LHCN-M2 (cell line): ENCODE results near the gene ARVCF. TPM values are rescaled to one million over a fixed set of nuclear protein-coding genes. Genes with fewer than 3 reads are reported as not detected.
A peak's percentile ranks its signal among the peaks of the same experiment; 100 is the strongest.

Experiments used
- DNase-seq: peaks from one replicate; pipeline ENCODE4 v3.0.0-alpha.2; 2012; ENCODE audit warnings: low read depth
- total RNA-seq: library from RNA; depleted of rRNA; stranded (reverse); fragments of >200 nt; gene quantifications from 2 replicates; pipeline ENCODE4 v1.2.3, GENCODE V29; 2014

Gene ARVCF
- total RNA-seq, 1 experiment from 2014 or later: 6.4 TPM

DNA sequence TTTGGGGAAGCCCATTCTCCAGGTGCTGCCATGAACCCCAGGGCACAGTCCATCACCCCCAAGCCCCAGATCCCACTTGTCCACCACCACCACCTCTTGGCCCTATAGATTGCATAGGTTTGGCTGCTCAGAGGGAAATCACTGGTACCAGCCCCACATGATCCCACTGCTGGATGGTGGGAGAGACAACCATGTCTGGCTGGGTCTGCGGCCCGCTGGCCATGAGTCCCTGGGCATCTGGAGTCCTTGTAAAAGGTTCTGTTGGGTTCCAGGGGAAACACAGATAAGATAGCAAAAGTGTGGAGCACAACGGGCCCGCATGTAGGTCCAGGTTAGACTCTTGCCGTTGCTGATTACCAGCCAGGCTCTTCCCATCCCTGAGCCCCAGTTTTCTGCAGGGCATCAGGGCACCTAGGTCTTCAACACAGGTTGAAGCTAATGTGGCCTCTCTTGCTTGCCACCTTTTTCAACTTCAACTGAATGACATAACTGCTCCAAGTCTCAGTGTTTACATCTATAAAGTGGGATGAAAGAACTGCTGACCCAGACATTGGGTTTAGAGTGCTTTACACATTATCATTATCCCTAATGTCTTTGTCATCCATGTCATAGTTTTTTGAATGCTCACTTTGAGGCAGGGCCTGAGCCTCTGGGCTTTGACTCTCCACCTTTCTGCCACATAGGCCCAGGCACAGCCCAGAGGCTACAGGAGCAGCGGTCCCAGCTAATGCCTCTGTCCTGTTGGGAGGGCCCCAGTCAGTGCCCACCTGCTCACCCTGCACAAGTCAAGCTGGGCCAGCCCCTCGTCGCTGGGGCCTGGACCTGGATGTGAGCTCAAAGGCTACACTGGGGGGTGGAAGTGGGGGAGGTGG, 3.3 kb upstream of the ARVCF start:
- no peak for DNase-seq

DNA sequence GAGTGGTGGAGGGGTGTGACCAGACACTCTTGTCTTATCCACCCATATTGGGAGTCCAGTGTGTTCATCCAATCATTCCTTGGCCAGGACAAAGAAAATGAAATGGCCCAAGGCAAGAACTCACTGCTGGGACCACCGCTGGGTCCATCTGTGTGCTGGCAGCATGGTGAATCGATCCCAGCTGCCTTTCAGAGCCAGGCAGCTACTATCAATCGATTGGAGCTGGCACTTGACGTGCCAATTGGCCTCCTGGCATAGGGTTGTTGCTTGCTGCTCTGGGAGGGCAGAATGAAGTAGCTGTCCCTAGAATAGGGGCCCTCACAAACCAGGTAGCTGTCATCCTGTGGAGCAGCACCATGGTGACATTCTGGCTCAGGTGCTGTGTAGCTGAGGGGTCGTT, 1.4 kb upstream of the ARVCF start:
- DNase-seq: no peak

DNA sequence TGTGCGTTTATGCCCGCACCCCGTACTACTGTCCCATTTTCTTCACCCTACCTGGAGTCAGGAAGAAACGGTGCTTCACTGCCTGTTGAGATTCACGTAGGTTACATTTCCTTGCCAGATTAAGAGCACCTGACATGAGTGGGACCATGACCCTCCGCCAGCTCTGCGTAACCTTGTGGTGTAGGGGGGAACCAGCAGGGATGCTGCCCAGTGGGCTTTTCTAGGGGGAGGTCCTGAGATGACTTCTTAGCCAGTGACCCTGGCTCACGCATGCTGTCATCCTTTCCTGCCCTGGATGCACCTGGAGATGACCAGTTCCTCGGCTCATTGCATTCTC, 967 bp upstream of the ARVCF start:
- no peak for DNase-seq

- DNase-seq: no peak
Measured at GRCh38 chr22:20015971-20016733, 471 bp downstream of the ARVCF start.

DNA sequence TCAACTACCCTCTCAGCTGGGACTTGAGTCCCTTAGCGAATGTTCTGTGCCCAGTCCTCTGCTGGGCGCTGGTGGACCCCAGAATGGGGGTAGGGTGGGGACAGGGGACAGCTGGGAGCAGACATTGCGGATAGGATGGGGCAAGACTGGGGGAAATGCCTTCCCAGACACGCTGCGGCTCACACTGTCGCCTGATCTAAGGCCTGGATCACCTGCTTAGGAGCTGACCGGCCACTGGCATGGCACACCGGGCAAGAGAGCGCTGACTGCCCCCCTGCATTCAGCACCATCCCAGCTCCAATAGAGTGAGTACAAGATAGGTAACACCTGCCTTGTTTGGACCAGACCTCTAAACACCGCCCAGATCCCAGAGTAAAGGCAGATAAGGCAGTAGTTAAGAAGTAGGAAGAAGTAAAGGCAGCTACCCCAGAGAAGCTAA, 1.4 kb downstream of the ARVCF start:
- no peak for DNase-seq

- no peak for DNase-seq
Measured at GRCh38 chr22:20014526-20015186, 2.0 kb downstream of the ARVCF start.

DNA sequence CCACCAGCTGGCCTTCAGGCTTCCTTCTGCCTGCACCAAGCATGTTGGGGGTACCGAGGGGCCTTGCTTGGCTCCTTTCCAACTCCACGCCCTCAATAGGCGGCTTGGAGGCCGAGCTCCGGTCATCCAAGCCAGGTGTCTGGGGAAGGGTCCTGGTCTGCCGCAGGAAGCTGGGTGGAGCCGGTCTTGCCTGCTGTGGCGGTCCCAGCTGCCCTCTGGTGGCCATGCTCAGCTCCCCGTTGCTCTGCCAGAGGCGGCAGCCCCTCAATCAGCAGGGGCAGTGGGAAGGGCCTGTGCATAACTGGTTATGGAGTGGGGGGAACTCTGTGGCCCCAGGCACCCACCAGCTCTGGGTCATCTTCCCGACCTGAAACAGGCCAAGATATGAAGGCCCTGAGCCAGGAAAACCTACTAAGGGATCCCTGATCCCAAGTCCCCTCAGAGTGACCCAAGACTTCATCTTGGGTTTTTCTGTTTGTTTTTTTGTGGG, 3.2 kb downstream of the ARVCF start:
- DNase-seq: no peak

GRCh38 chr22:20012741-20013331, 3.8 kb downstream of the ARVCF start:
- DNase-seq: no peak

GRCh38 chr22:20011993-20012740, 4.5 kb downstream of the ARVCF start:
- no peak for DNase-seq

- no peak for DNase-seq
Measured at GRCh38 chr22:20011123-20011992, 5.3 kb downstream of the ARVCF start.

- no peak for DNase-seq
Measured at GRCh38 chr22:20010307-20011122, 6.1 kb downstream of the ARVCF start.

- no peak for DNase-seq
Measured at GRCh38 chr22:20009582-20010306, 6.9 kb downstream of the ARVCF start.

DNA sequence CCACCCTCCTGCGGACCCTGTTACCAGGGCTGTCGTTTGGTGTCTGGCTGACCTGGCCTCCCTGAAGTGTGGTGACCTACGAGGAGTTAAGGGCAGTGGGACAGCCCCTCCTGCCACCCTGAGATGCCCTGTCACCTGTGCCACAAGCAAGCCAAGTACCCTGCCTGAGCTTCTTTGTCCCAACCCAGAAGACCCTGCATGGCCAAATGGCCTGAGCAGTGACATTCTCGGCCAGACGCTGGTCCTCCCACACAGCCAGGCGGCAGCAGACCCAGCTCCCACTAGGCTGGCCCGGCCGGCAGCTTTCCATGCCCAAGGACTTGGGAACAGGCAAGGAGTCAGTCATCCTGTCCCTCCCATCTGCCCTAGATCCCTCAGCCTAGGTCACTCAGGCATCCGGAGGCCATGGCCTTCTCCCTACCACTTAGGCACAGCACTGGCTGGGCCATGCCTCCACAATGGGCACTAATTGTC, 7.6 kb downstream of the ARVCF start:
- DNase-seq: no peak

GRCh38 chr22:20008221-20008995, 8.2 kb downstream of the ARVCF start:
- DNase-seq: no peak

- DNase-seq: no peak
Measured at GRCh38 chr22:20004464-20004863, 12.2 kb downstream of the ARVCF start.

DNA sequence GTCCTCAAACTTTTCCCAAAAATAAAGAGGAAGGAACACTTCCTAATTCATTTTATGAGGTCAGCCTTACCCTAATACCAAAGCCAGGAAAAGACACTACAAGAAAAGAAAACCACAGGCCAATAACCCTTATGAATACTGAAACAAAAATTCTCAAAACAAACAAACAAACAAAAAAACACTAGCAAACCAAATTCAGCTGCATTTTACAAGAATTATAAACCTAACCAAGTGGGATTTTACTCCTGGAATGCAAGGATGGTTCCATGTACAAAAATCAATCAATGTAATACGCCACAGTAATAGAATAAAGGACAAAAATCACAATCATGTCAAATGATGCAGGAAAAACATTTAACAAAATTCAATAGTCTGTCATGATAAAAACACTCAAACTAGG, 13.3 kb downstream of the ARVCF start:
- DNase-seq: no peak

GRCh38 chr22:20002636-20003035, 14.0 kb downstream of the ARVCF start:
- DNase-seq: peak; percentile 54

DNA sequence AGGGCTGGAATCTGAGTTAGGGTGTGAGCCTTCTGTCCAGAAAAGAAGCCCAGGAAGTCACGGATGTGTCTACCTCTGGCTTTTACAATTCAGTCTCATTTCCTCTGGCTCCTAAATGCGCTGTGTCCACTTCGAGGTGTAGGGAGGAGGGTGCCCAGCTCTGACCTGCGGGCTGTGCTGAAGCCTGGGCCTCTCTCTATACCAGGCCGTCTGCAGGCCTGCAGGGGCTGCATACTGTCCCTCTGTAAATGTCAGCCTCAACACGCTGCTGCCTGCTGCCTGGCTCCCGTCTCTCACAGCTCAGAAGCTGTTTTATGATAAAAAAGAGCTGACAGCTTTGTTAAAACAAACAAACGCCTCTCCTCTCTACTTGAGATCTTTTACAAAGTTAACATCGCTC, 14.5 kb downstream of the ARVCF start:
- no peak for DNase-seq
